GM19468 (cell line): ENCODE measurements around the gene SETD1A.

Source experiments
- ATAC-seq: cut with Tn5 transposase; IDR thresholded peaks from one replicate; pipeline ENCODE4 v1.9.1; 2021; ENCODE audit warnings: mild to moderate bottlenecking, moderate library complexity, moderate number of reproducible peaks; ENCODE audit not compliant: unreplicated experiment; ENCODE audit errors: extremely low read depth

The SETD1A gene

GRCh38 chr16:30979170-30980022, 21.8 kb downstream of the SETD1A start:
- no peak for ATAC-seq

- no peak for ATAC-seq
Observed at GRCh38 chr16:30980023-30980371, 22.4 kb downstream of the SETD1A start.

GRCh38 chr16:30980434-30980833, 22.9 kb downstream of the SETD1A start:
- ATAC-seq: no peak

- ATAC-seq: no peak
Observed at GRCh38 chr16:30980959-30981358, 23.4 kb downstream of the SETD1A start.

- ATAC-seq: no peak
Observed at GRCh38 chr16:30982548-30983288, 25.2 kb downstream of the SETD1A start.

- no peak for ATAC-seq
Observed at GRCh38 chr16:30983289-30983889, 25.8 kb downstream of the SETD1A start.

- no peak for ATAC-seq
Observed at GRCh38 chr16:30983898-30984610, 26.5 kb downstream of the SETD1A start.

- ATAC-seq: no peak
Observed at GRCh38 chr16:30984669-30985400, 27.3 kb downstream of the SETD1A start, which contains the start of gene HSD3B7. HSD3B7 (plus strand) TSS chr16:30985207; CDS start chr16:30985659, 452 bp downstream.

GRCh38 chr16:30985401-30986128, 28.0 kb downstream of the SETD1A start:
- no peak for ATAC-seq

- no peak for ATAC-seq
Observed at GRCh38 chr16:30986129-30986991, 28.8 kb downstream of the SETD1A start.

GRCh38 chr16:30987581-30988190, 30.1 kb downstream of the SETD1A start:
- no peak for ATAC-seq

- no peak for ATAC-seq
Observed at GRCh38 chr16:30989469-30990047, 32.0 kb downstream of the SETD1A start.

GRCh38 chr16:30990105-30990504, 32.6 kb downstream of the SETD1A start:
- ATAC-seq: no peak

- ATAC-seq: no peak
Observed at GRCh38 chr16:30991052-30991451, 33.5 kb downstream of the SETD1A start.

GRCh38 chr16:30992276-30992780, 34.8 kb downstream of the SETD1A start:
- ATAC-seq: no peak

GRCh38 chr16:30992931-30993816, 35.6 kb downstream of the SETD1A start:
- no peak for ATAC-seq
